Peyer's patch (tissue), 4 donors: ENCODE measurements around the gene DMBX1.

Experiments used
- POLR2A ChIP-seq, 2 donors: fragments of 450-650 bp; IDR thresholded peaks; one replicate each; pipeline ENCODE4 v1.5.1; 2017; ENCODE audit warnings: antibody characterized with exemption in 2 of 2, mild to moderate bottlenecking in 2 of 2, moderate library complexity in 2 of 2
- TF ChIP-seq, protein P1 (sequence below), 6 experiments: fragments of 450-650 bp in 4 of 6; fragments of 200-600 bp in 2 of 6; sonication (generic) in 1 of 6; IDR thresholded peaks; one replicate each; pipeline ENCODE4 v1.5.1; 2017 to 2019; ENCODE audit warnings: antibody characterized with exemption in 6 of 6, mild to moderate bottlenecking in 3 of 6, moderate library complexity in 1 of 6

DNA sequence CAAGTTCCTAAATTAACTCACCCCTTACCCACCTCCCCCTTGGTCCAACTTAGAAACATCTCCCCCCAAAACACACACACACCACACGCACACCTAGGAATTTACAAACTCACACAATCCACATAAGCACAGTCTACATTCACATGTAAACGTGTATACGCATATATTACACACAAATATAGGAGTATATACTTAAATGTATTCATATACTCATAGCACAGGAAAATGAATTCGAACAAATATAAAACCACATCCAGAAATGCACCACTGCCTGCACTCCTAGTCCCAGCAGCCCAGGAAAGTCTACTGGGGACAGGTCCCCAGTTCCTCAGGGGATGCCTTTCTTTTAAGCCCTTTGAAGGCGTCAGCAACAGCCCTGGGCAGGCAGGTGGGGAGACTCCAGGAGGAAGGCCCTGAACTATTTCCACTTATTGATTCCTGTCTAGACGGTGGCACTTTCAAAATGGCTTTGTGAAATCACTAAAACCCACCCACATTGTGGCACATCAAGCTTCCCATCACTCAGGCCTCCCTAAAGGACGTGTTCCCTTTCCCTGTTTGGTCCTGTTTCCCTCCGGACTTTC is 3.1 kb upstream of the DMBX1 start:
- TF ChIP-seq, protein P1, sequence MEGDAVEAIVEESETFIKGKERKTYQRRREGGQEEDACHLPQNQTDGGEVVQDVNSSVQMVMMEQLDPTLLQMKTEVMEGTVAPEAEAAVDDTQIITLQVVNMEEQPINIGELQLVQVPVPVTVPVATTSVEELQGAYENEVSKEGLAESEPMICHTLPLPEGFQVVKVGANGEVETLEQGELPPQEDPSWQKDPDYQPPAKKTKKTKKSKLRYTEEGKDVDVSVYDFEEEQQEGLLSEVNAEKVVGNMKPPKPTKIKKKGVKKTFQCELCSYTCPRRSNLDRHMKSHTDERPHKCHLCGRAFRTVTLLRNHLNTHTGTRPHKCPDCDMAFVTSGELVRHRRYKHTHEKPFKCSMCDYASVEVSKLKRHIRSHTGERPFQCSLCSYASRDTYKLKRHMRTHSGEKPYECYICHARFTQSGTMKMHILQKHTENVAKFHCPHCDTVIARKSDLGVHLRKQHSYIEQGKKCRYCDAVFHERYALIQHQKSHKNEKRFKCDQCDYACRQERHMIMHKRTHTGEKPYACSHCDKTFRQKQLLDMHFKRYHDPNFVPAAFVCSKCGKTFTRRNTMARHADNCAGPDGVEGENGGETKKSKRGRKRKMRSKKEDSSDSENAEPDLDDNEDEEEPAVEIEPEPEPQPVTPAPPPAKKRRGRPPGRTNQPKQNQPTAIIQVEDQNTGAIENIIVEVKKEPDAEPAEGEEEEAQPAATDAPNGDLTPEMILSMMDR (IDR thresholded peaks at IDR 0.05), result no peak
- TF ChIP-seq POLR2A (IDR thresholded peaks at IDR 0.05), result no peak
